HuH-7.5 (cell line): ENCODE results near the gene GPSM3.
"Not testable (repeated sequence)": the region's sequence is repeated elsewhere in the genome, so short reads cannot be mapped to it uniquely, and the experiment has no call there.

Experiments
- DNase-seq: peaks from one replicate; pipeline ENCODE4 v3.0.0; 2011; ENCODE audit warnings: low spot score

Gene GPSM3

GRCh38 chr6:32149932-32150870, 42.2 kb downstream of the GPSM3 start:
- DNase-seq = no peak

- no peak for DNase-seq
Observed at GRCh38 chr6:32149092-32149755, 43.2 kb downstream of the GPSM3 start.

- no peak for DNase-seq
Observed at GRCh38 chr6:32148289-32149091, 44.0 kb downstream of the GPSM3 start.

- DNase-seq = no peak
Observed at GRCh38 chr6:32147401-32148132, 44.9 kb downstream of the GPSM3 start.

DNA sequence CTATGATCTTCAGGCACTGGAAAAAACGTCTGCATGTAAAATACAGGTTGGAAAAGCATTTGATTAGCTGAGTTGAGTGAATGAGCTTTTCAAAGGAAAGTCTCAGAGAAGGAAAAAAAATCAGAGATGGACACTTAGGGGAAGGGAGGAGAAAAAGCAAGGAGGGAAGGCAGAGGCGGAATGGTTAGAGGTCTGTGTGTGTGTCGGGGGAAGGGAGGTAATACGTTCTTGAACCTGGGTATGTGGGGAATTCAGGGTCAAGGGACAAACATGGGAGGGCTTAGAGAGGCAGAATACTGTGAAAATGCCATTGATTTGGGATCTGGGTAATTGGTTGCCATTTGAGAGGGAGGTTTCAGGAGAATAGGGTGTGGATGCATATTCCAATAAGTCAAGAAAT, 45.8 kb downstream of the GPSM3 start:
- no peak for DNase-seq

DNA sequence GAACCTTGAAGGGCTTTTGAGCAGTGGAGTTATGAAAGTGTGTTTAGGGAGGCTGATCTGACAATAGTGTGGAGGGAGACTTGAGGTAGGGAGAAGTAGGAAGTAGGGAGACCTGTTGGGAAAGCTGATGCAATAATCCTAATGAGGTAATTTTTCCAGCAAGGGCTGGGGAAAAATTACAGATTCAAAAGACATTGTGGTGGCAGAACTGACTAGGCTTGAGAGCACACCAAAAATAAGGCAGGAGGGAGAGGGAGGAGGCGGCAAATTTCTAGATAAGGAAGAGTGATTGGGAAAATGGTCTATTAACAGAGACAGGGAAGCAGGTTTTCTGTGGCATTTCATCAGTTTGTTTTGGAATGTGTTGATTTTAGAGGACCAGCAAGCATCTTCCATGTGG, 46.2 kb downstream of the GPSM3 start:
- DNase-seq = no peak

DNA sequence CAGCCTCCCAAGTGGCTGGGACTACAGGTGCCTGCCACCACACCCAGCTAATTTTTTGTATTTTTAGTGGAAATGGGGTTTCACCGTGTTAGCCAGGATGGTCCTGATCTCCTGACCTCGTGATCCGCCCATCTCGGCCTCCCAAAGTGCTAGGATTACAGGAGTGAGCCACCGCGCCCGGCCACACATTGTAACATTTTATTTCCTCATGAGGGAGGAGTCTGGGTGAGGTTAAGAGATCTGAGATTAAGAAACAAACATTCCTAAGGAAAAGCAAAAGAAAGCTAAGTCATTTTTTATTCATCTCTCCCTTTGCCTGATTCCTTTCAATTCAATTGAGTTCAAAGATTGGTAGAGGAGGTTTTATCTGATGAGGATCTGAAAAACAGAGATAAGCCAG, 48.2 kb downstream of the GPSM3 start:
- not testable (repeated sequence) for DNase-seq
